Mucosa of descending colon (tissue), 3 donors: ENCODE data around the gene GAGE12C. TPM values are rescaled to one million over a fixed set of nuclear protein-coding genes. Genes with fewer than 3 reads are reported as not detected.
"Not testable (repeated sequence)": the region's sequence is repeated elsewhere in the genome, so short reads cannot be mapped to it uniquely, and the experiment has no call there.

Source experiments
- ATAC-seq: fragments of 200-7000 bp; cut with Tn5 transposase; one replicate; pipeline ENCODE4 v1.9.1; 2020; ENCODE audit warnings: mild to moderate bottlenecking, moderate library complexity
- DNase-seq, 3 donors: peaks; one replicate each; pipeline ENCODE4 v3.0.0-alpha.2; 2020
- H3K36me3 ChIP-seq: fragments of 200-600 bp; one replicate; pipeline ENCODE4 v1.8.0; 2021; ENCODE audit warnings: low read depth, mild to moderate bottlenecking
- H3K4me1 ChIP-seq: fragments of 200-600 bp; one replicate; pipeline ENCODE4 v1.8.0; 2021; ENCODE audit warnings: low read depth, mild to moderate bottlenecking
- H3K4me3 ChIP-seq: fragments of 200-600 bp; one replicate; pipeline ENCODE4 v1.8.0; 2021; ENCODE audit warnings: mild to moderate bottlenecking
- H3K9me3 ChIP-seq: fragments of 200-600 bp; one replicate; pipeline ENCODE4 v1.8.0; 2021; ENCODE audit warnings: mild to moderate bottlenecking
- intact Hi-C, 2 donors: fragments of 100-400 bp; cut with DNase I in 1 of 2; cut with micrococcal nuclease in 1 of 2; formaldehyde crosslinking; loops; one replicate each; pipeline versions ENCODE4 v1.11.0 to v1.11.1; 2022; cut with DNase I, micrococcal nuclease
- long read RNA-seq, 2 donors: library from polyadenylated mRNA; unstranded; transcript quantifications; one replicate each; pipeline ENCODE4 v2.0.0, GENCODE V29; 2019 to 2021
- total RNA-seq, 3 donors: library from RNA; stranded (reverse); fragmentation: NEBNext Ultra II Directional in 2 of 3; extraction: Animal tissue kit (Norgen Biotek cat#: 25700) in 2 of 3; gene quantifications; one replicate each; pipeline versions ENCODE4 v1.2.1 to v1.2.4, GENCODE V29; 2021 to 2023
- donor health status: DM: no; HTN: no; CAD: no; lungs with moderate emphysema.
- donor health status: DM: no; HTN: no; CAD: no.
- donor health status: DM: no; HTN: yes; CAD: no.

GAGE12C gene, protein sequence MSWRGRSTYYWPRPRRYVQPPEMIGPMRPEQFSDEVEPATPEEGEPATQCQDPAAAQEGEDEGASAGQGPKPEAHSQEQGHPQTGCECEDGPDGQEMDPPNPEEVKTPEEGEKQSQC
- total RNA-seq, result not detected
- long read RNA-seq, donor 1, result 0 reads
- long read RNA-seq, donor 2, result 0 reads

GRCh38 chrX:49531877-49532276, at the start of gene GAGE12C:
TSS of gene GAGE12C (plus strand) at chrX:49532177. CDS start at chrX:49533332, 1,155 bp downstream.
- H3K9me3 ChIP-seq, DNase-seq, H3K4me1 ChIP-seq, H3K4me3 ChIP-seq, H3K36me3 ChIP-seq, intact Hi-C loops, ATAC-seq: not testable (repeated sequence)

DNA sequence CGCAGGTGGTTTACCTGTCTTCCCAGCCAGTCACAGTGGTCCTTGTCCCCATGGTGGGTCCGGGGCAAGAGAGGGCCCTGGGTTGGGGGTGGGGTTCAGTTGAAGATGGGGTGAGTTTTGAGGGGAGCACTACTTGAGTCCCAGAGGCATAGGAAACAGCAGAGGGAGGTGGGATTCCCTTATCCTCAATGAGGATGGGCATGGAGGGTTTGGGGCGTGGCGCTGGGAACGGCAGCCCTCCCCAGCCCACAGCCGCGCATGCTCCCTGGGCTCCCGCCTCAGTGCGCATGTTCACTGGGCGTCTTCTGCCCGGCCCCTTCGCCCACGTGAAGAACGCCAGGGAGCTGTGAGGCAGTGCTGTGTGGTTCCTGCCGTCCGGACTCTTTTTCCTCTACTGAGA, 9.5 kb downstream of the GAGE12C start, which contains the start of gene GAGE12D:
Gene GAGE12D, plus strand, starts transcription at position 301 of the 400 bp plus-strand sequence. CDS start 1,155 bp downstream, outside the sequence.
- DNase-seq, H3K36me3 ChIP-seq, H3K9me3 ChIP-seq, H3K4me3 ChIP-seq, H3K4me1 ChIP-seq, ATAC-seq, intact Hi-C loops: not testable (repeated sequence)

DNA sequence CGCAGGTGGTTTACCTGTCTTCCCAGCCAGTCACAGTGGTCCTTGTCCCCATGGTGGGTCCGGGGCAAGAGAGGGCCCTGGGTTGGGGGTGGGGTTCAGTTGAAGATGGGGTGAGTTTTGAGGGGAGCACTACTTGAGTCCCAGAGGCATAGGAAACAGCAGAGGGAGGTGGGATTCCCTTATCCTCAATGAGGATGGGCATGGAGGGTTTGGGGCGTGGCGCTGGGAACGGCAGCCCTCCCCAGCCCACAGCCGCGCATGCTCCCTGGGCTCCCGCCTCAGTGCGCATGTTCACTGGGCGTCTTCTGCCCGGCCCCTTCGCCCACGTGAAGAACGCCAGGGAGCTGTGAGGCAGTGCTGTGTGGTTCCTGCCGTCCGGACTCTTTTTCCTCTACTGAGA, 19.0 kb downstream of the GAGE12C start, which contains the start of gene GAGE12E:
Gene GAGE12E, plus strand, starts transcription at position 301 of the 400 bp plus-strand sequence. CDS start 1,155 bp downstream, outside the sequence.
- H3K9me3 ChIP-seq, ATAC-seq, H3K4me1 ChIP-seq, DNase-seq, H3K4me3 ChIP-seq, H3K36me3 ChIP-seq, intact Hi-C loops: not testable (repeated sequence)

- H3K36me3 ChIP-seq, ATAC-seq, DNase-seq, H3K4me1 ChIP-seq, H3K9me3 ChIP-seq, intact Hi-C loops, H3K4me3 ChIP-seq: not testable (repeated sequence)
Measured at GRCh38 chrX:49560542-49560941, 28.6 kb downstream of the GAGE12C start, which contains the start of gene GAGE12F. TSS of gene GAGE12F (plus strand) at chrX:49560842. CDS start at chrX:49561997, 1,155 bp downstream.

DNA sequence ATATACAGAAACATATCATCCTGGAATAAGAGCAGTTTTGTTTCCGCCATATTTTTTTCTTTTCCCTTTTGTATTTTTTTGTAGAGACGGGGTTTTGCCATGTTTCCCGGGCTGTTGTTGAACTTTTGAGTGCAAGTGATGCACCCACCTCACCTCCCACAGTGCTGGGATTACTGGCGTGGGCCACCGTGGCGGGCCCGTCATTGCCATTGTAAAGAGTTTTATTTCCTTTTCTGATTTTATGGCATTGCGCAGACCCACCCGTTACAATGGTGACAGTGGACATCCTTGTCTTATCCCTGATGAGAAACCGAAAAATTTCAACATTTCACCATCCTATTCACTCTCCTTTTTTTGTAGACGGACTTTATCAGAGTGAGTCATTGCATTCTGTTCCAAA, 36.8 kb downstream of the GAGE12C start:
- peak in 1 of 3 donors; percentile 8 for DNase-seq
- H3K4me1 ChIP-seq, intact Hi-C loops, H3K9me3 ChIP-seq, ATAC-seq, H3K4me3 ChIP-seq, H3K36me3 ChIP-seq: not testable (repeated sequence)

- ATAC-seq, intact Hi-C loops, H3K9me3 ChIP-seq, H3K36me3 ChIP-seq, H3K4me3 ChIP-seq, H3K4me1 ChIP-seq: not testable (repeated sequence)
- peak in 1 of 3 donors; percentile 18 for DNase-seq
Measured at GRCh38 chrX:49569152-49569551, 37.2 kb downstream of the GAGE12C start.

GRCh38 chrX:49570100-49570499, 38.1 kb downstream of the GAGE12C start, which contains the start of gene GAGE12G:
TSS of gene GAGE12G (plus strand) at chrX:49570400. CDS start at chrX:49571555, 1,155 bp downstream.
- H3K4me1 ChIP-seq, H3K9me3 ChIP-seq, ATAC-seq, DNase-seq, intact Hi-C loops, H3K4me3 ChIP-seq, H3K36me3 ChIP-seq: not testable (repeated sequence)

GRCh38 chrX:49579649-49580048, 47.7 kb downstream of the GAGE12C start, which contains the start of gene GAGE12H:
TSS of gene GAGE12H (plus strand) at chrX:49579949. CDS start at chrX:49581104, 1,155 bp downstream.
- DNase-seq, H3K4me3 ChIP-seq, H3K9me3 ChIP-seq, H3K4me1 ChIP-seq, ATAC-seq, intact Hi-C loops, H3K36me3 ChIP-seq: not testable (repeated sequence)

Other genes with a start within 250 kb of the GAGE12C start
- not detected for gene GAGE10, start 228.5 kb upstream of the GAGE12C start, total RNA-seq
- gene GAGE12J, start 210.1 kb upstream of the GAGE12C start, total RNA-seq, result not detected
- not detected for gene GAGE13, start 200.6 kb upstream of the GAGE12C start, total RNA-seq
- not detected for gene GAGE12D, start 9.6 kb downstream of the GAGE12C start, total RNA-seq
- not detected for gene GAGE12E, start 19.1 kb downstream of the GAGE12C start, total RNA-seq
- gene GAGE12F, start 28.7 kb downstream of the GAGE12C start, total RNA-seq, result not detected
- not detected for gene GAGE12G, start 38.2 kb downstream of the GAGE12C start, total RNA-seq
- not detected for gene GAGE12H, start 47.8 kb downstream of the GAGE12C start, total RNA-seq
- gene GAGE2A, start 57.3 kb downstream of the GAGE12C start, total RNA-seq, result not detected
- gene GAGE1, start 66.8 kb downstream of the GAGE12C start, total RNA-seq, result not detected
- gene PAGE1, start 163.8 kb downstream of the GAGE12C start, total RNA-seq, result not detected